Esophagus squamous epithelium (tissue), 5 donors: ENCODE results near the gene C21orf58. TPM values are rescaled to one million over a fixed set of nuclear protein-coding genes. Genes with fewer than 3 reads are reported as not detected.

Source experiments
- DNase-seq: peaks from one replicate; lab custom pipeline; 2025; lab: John Stamatoyannopoulos, UW
- H3K27ac ChIP-seq, 4 donors: fragments of 200-600 bp; sonication (generic); one replicate each; pipeline ENCODE4 v1.5.1; 2016 to 2019; ENCODE audit warnings: mild to moderate bottlenecking in 1 of 4
- H3K27me3 ChIP-seq, 4 donors: fragments of 200-600 bp; sonication (generic); 1 replicate in 3 of 4; 2 replicates in 1 of 4; pipeline versions ENCODE4 v1.5.1 to v1.6.0; 2017 to 2021; ENCODE audit warnings: antibody characterized with exemption in 1 of 4
- H3K36me3 ChIP-seq, 3 donors: fragments of 200-600 bp; sonication (generic); one replicate each; pipeline ENCODE4 v1.5.1; 2016 to 2019
- H3K4me1 ChIP-seq, 3 donors: fragments of 200-600 bp; sonication (generic); one replicate each; pipeline ENCODE4 v1.5.1; 2017 to 2019
- H3K4me3 ChIP-seq, 4 donors: fragments of 200-600 bp; sonication (generic); 1 replicate in 3 of 4; 2 replicates in 1 of 4; pipeline ENCODE4 v1.5.1; 2016 to 2019; ENCODE audit warnings: mild to moderate bottlenecking in 2 of 4, moderate library complexity in 1 of 4
- H3K9me3 ChIP-seq, 3 donors: fragments of 200-600 bp; sonication (generic); one replicate each; pipeline ENCODE4 v1.5.1; 2016 to 2019
- CTCF ChIP-seq, 6 experiments: fragments of 450-650 bp in 4 of 6; fragments of 200-600 bp in 2 of 6; sonication (generic) in 2 of 6; IDR thresholded peaks; one replicate each; pipeline ENCODE4 v1.5.1; 2016 to 2019; ENCODE audit warnings: antibody characterized with exemption in 6 of 6, mild to moderate bottlenecking in 4 of 6, moderate library complexity in 4 of 6
- POLR2A ChIP-seq, 4 donors: fragments of 450-650 bp; IDR thresholded peaks; one replicate each; pipeline ENCODE4 v1.6.1; 2017; ENCODE audit warnings: antibody characterized with exemption in 4 of 4, mild to moderate bottlenecking in 4 of 4, moderate library complexity in 3 of 4
- WGBS, 2 donors: methylation state at CpG; one replicate each; pipeline ENCODE4 v1.1.5; 2018; 5-methylcytosine and 5-hydroxymethylcytosine counted together
- intact Hi-C: fragments of 100-400 bp; cut with DNase I; formaldehyde crosslinking; loops from one replicate; pipeline ENCODE4 v1.15.0; 2022
- total RNA-seq, 4 donors: library from RNA; depleted of rRNA; stranded (reverse); fragments of >200 nt; gene quantifications; one replicate each; pipeline ENCODE4 v1.1.0, GENCODE V29; 2016
- donor health status: DM: yes; HTN: yes; CAD: no.

Gene C21orf58
- total RNA-seq, 4 donors from 2014 or later = 2.1 to 4.4 (median 2.7) TPM

GRCh38 chr21:46307625-46308024 lies 16.0 kb downstream of the C21orf58 start:
- Histone ChIP-seq H3K36me3 (peaks cover 0 to 33% (median 0%) of the 10 kb centered on the region in 3 donors), H3K27me3 (no peaks in the 10 kb centered on the region), H3K4me3 (no peak overlapping the region), H3K9me3 (no peaks in the 10 kb centered on the region), H3K27ac (no peak overlapping the region), H3K4me1 (no peaks in the 10 kb centered on the region)
- no peak for DNase-seq
- 69 to 74% methylated on average over 2 of the region's 2 CpGs for WGBS, 2 donors
- no peak for TF ChIP-seq CTCF (IDR thresholded peaks at IDR 0.05)
- no peak for TF ChIP-seq POLR2A (IDR thresholded peaks at IDR 0.05)
- intact Hi-C loops = no loop called here

- TF ChIP-seq POLR2A (IDR thresholded peaks at IDR 0.05) (no peak), CTCF (IDR thresholded peaks at IDR 0.05) (no peak)
- no peak overlapping the region for H3K27ac ChIP-seq
- intact Hi-C loops = no loop called here
- no peak overlapping the region for H3K4me3 ChIP-seq
- no peaks in the 10 kb centered on the region for H3K27me3 ChIP-seq
- no peak for DNase-seq
- no peaks in the 10 kb centered on the region for H3K9me3 ChIP-seq
- H3K36me3 ChIP-seq = peaks cover 0 to 54% (median 0%) of the 10 kb centered on the region in 3 donors
- no peaks in the 10 kb centered on the region for H3K4me1 ChIP-seq
- WGBS, 2 donors = 93 to 94% methylated on average over 11 of the region's 11 CpGs
These were observed 18.7 kb downstream of the C21orf58 start for GRCh38 chr21:46304955-46305354.

- Histone ChIP-seq H3K36me3 (peaks cover 0 to 54% (median 0%) of the 10 kb centered on the region in 3 donors), H3K27me3 (no peaks in the 10 kb centered on the region), H3K27ac (no peak overlapping the region), H3K4me1 (no peaks in the 10 kb centered on the region), H3K9me3 (no peaks in the 10 kb centered on the region), H3K4me3 (no peak overlapping the region)
- intact Hi-C loops = no loop called here
- no peak for DNase-seq
- WGBS, 2 donors = 81 to 98% methylated on average over 5 of the region's 5 CpGs
- TF ChIP-seq POLR2A (IDR thresholded peaks at IDR 0.05) = no peak
- no peak for TF ChIP-seq CTCF (IDR thresholded peaks at IDR 0.05)
These were observed 19.2 kb downstream of the C21orf58 start for GRCh38 chr21:46304437-46304836.

- Histone ChIP-seq H3K4me3 (no peak overlapping the region), H3K4me1 (peaks cover 8 to 16% (median 12%) of the 10 kb centered on the region in 3 donors), H3K27me3 (peaks cover 0 to 10% (median 0%) of the 10 kb centered on the region in 4 donors), H3K27ac (no peak overlapping the region), H3K36me3 (peaks cover 0 to 33% (median 0%) of the 10 kb centered on the region in 3 donors), H3K9me3 (no peaks in the 10 kb centered on the region)
- intact Hi-C loops = no loop called here
- TF ChIP-seq CTCF (IDR thresholded peaks at IDR 0.05) (no peak), POLR2A (IDR thresholded peaks at IDR 0.05) (no peak)
- no peak for DNase-seq
- WGBS, 2 donors = 70% methylated on average over 2 of the region's 14 CpGs; no CpG with 5 or more reads in 1 of the 2 donors
These were observed 21.9 kb downstream of the C21orf58 start for GRCh38 chr21:46301759-46302158.

- intact Hi-C loops = no loop called here
- Histone ChIP-seq H3K27me3 (peaks cover 0 to 16% (median 0%) of the 10 kb centered on the region in 4 donors), H3K27ac (no peak overlapping the region), H3K9me3 (no peaks in the 10 kb centered on the region), H3K36me3 (peaks cover 0 to 21% (median 0%) of the 10 kb centered on the region in 3 donors), H3K4me1 (peaks cover 10 to 33% (median 12%) of the 10 kb centered on the region in 3 donors), H3K4me3 (no peak overlapping the region)
- no peak for TF ChIP-seq POLR2A (IDR thresholded peaks at IDR 0.05)
- TF ChIP-seq CTCF (IDR thresholded peaks at IDR 0.05) = no peak
- no peak for DNase-seq
- 71 to 79% methylated on average over 6 to 7 of the region's 9 CpGs for WGBS, 2 donors
These were observed 24.5 kb downstream of the C21orf58 start for GRCh38 chr21:46299167-46299566.
